Measurements from ENCODE around the gene ALDH3A1. TPM values are rescaled to one million over a fixed set of nuclear protein-coding genes. Genes with fewer than 3 reads are reported as not detected.

Gene ALDH3A1
- total RNA-seq, 1 experiment from 2014 or later, result 20.0 TPM

DNA sequence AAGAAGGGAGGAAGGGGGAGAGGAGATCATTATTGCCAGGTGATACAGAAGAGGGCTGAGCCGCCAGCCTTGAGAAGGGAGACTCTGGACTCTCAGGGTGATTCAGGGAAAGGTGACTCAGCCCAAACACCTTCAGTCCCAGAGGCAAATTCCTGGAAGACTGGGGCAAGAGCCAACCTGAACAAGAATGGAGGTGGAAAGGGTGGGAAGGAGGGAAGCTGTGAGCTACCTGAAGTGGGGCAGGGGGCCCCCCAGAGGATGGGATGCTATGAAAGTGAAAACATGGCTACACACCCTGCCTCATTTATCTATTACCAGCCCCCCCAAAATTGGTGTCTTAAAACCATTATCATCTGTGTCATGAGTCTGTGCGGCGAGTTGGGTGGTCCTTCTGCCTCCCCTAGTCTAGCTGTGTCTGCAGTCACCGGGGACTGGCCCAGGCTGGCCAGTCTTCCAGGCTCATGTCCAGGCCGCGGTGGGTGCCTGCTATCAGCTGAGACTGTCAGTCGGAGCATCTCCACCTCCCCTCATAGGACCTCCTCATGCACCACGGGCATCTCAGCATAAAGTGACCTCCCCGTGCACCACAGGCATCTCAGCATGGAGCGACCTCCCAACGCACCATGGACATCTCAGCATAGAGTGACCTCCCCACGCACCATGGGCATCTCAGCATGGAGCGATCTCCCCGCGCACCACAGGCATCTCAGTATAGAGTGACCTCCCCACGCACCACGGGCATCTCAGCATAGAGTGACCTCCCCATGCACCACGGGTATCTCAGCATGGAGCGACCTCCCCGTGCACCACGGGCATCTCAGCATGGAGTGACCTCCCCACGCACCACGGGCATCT is 28.5 kb downstream of the ALDH3A1 start:
- peak; percentile 57 for DNase-seq (ENCODE audit: low spot score)

DNA sequence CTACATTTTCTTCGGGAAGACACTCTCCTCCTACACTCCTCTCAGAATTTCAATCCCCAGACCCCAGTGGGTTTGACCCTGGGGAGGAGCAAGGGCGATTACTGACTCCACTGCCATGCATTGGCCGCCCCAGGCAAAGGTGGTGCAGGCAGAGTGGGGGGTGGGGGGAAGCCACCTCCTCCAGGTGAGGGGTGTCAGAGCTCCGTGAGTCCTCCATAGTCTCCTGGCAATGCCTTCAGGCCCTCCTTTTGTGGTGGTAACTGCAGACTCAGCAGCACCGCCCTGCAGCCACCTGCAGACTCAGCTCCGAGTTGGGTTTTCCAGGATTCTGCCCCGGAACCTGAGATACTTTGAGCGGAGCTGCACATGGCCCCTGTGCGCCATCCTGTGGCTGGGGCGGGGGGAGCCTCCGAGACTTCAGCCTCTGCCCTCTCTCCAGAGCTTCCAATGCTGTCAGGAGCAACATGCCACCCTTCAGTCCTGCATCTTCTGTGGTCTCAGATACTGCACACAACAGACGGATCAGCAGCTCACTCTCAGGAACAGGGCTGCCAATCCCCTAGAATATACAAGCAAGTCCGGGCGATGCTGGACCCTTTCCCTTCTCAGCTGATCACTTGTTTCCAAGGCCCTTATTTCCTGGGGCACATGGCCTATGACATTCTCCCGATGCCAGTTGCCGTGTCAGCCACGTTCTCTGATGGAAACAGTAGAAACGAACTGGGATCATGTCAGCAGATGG is 29.3 kb downstream of the ALDH3A1 start:
- no peak for DNase-seq (ENCODE audit: low spot score)

- no peak for DNase-seq (ENCODE audit: low spot score)
Measured at GRCh38 chr17:19718041-19718612, 30.0 kb downstream of the ALDH3A1 start.

DNA sequence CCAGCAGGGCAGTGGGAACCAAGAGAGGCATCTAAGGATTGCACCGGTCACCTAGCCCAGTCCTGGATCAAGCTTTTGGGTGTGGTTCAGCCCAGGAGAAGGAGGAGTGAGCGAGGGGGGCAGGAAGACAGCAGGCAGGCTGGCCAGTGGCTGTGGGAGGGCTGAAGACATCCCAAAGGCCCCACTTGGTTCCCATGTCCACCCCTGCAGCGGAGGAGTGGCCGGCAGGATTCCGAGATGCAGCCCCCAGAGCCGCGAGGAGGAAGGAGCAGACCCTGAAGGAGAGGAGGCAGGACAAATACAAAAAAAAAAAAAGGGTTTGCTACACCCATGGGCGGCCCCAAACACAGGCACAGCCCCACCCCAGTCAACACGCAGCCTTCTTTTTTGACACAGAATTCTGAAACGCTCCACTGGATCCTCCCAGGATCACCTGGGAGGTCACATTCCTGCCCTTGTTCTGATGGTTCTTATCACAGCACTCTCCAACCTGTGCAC is 30.6 kb downstream of the ALDH3A1 start:
- no peak for DNase-seq (ENCODE audit: low spot score)

GRCh38 chr17:19717031-19717360 is 31.1 kb downstream of the ALDH3A1 start:
- no peak for DNase-seq (ENCODE audit: low spot score)

- DNase-seq (ENCODE audit: low spot score), result no peak
Measured at GRCh38 chr17:19716108-19717030, 31.7 kb downstream of the ALDH3A1 start, which contains the start of gene SLC47A2. Gene SLC47A2, minus strand, starts transcription at chr17:19716584. Its CDS starts 29 bp downstream, at chr17:19716555.

- DNase-seq (ENCODE audit: low spot score), result peak; percentile 84
Measured at GRCh38 chr17:19714542-19715411, 33.3 kb downstream of the ALDH3A1 start.

DNA sequence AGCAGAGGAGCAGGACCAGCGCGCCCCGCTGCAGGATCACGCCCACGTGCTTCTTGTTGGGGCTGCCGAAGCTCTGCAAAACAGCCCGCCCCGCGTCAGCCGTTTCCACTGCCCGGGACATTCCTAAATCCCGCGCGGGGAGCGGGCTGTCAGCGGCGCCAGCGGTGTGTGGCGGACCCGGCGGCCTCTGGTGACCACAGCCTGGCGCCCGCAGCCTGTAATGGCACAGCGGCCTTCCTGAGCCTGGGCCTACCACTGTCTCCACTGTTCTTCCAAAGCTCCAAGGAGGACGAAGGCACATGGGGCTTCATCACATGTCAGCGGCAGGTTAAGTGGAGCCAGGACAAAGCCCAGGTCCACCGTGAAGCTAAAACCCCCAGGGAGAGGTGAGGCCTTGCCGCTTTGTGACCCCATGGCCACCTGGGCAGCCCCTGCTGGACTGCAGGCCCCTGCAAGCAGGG is 34.2 kb downstream of the ALDH3A1 start:
- no peak for DNase-seq (ENCODE audit: low spot score)

GRCh38 chr17:19713462-19713861 is 34.6 kb downstream of the ALDH3A1 start:
- no peak for DNase-seq (ENCODE audit: low spot score)

- no peak for DNase-seq (ENCODE audit: low spot score)
Measured at GRCh38 chr17:19712436-19713004, 35.6 kb downstream of the ALDH3A1 start.

DNA sequence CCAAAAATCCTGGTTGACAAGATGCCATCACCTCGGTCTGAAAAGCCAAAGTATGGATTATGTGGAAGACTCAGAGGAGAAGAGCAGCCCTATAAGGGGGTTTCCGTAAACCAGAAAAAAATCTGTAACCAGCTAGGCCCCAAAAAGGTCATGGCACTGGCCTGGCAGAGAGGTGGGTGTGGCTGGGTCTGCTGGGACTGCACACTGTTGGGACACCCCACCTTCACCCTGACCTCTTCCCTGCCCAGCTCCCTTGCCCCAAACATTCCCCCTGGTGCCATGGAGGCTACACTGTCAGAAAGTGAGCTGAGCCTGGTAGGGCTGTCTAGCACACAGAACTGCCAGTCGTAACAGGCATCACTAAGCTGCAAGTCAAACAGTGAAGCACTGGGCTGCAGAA is 38.3 kb downstream of the ALDH3A1 start:
- no peak for DNase-seq (ENCODE audit: low spot score)

GRCh38 chr17:19708431-19709175 is 39.5 kb downstream of the ALDH3A1 start:
- no peak for DNase-seq (ENCODE audit: low spot score)

DNA sequence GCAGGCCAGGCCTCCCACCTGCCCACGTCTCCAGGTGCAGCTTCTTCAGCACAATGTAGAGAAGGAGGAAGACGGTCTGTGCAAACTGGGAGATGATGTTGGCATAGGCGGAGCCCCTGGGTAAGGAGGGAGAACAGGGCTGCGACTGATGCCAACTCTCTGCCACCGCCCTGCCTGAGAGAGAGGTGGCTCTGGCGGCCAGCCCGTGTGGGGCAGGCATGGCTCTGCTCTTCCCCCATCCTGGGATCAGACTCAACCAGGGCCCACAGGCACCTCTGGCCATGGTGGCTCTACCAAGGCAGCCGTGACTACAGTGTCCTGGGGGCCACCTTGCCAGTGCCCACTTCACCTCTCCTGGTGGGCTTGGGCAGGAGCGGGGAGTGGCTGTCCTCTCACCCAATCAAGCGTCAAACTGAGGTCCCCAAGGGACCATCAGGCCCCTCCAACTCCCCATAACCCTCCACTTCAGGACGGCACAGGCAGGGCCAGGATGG is 40.3 kb downstream of the ALDH3A1 start:
- no peak for DNase-seq (ENCODE audit: low spot score)

DNA sequence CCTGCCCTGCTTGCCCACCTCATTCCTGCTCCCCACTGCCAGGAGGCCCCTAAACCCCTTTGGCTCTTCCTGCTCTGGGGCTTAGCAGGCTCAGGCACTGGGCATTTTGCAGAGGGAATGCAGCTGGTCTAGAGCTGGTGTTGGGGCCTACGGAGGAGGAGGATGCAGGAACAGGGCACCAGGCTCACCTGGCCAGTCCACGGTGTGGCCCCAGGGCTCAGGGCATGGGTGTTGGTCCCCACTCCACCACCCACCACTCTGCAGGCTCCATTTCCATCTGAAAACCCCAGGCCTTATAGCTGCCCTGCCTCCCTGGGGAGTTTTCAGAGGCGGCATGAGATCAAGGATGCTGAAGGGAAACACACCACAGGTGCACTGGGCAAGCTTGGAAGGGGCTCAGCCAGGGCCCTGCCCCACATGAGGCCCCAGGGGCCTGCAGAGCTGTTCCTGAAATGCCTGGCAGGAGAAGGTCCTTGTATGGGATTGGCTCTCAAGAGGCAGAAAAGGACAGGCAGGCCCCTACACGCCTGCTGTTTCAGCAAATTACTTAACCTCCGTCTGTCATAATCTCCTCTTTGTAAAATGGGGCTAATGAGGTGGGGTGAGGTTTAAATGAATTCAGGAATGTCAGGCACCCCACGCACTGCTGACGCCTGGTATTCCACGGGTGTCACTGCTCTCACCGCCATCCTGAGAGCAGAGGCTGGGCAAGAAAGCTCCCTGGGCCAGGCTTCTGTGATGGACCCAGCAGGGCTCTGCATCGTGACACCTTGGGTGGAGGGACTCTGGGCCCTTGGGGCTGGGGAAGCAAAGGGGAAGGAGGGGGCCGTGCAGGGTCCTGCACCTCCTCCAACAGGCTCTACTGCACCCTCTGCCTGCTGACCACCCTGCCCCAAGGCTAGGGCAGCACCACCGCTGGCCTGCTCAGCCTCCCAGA is 41.0 kb downstream of the ALDH3A1 start:
- DNase-seq (ENCODE audit: low spot score), result no peak

DNA sequence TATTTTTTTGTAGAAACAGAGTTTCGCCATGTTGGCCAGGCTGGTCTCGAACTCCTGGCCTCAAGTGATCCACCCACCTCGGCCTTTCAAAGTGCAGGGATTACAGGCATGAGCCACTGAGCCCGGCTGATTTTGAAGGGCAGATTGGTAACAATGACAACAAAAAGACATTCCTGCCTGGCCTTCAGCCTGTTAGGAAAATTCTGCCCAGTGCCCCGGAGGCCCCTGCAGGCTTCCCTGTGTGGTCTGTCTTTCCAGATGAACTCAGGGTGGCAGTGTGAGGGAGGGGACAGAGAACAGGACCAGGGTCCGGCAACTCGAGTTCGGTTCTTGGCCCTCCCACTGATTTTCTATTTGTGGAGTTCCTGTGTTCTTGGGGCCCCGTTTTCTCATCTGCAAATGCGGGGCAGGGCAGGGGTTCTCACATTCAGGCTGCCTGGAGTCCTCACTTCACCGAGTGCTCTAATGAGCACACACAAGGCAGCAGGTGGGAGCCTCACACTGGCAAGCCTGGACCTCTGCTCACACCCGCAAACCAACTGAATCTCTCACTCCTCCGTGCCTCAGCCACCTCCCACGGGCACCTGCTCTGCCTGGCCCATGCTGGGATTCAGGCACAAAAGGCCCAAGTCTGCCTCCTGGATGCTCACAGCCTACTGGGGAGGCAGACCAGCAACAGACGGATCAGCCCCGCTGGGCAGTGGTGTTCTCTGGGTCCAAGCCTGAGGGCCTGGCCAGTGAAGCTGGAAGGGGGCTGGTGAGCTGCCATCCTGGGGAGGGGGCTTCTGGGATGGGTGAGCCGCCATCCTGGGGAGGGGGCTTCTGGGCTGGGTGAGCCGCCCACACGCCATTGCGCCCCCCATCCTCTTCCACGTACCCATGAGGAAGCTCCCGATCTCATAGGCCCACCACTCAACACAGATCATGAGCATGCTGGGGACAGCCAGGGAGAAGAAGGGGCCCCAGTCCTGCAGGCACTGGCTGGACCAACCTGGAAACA is 42.0 kb downstream of the ALDH3A1 start:
- no peak for DNase-seq (ENCODE audit: low spot score)

DNA sequence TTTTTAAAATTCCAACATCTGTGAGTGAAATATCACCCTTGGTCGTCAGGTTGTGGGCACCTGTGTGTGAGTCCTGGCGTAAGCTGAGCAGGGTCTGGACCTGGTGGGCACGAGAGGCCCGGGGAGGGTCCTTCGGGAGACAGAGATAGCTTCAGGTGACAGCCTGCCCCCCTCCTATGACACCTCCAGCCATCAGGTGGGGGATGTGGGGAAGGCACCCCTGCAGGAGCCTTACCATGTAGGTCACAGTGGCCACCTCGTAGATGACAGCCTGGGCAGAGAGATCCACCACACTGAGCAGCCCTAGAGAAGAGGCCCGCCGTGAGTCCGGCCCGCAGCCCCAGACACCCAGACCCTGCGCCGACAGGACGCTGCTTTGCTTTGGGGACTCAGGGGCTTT is 42.9 kb downstream of the ALDH3A1 start:
- DNase-seq (ENCODE audit: low spot score), result no peak

All from HT-29 (cell line).